Hepatocyte (in vitro differentiated cells): ENCODE measurements around the gene PACS1.

Experiments used
- EZH2 ChIP-seq: fragments of 200-600 bp; sonication (generic); IDR thresholded peaks from 2 replicates; pipeline ENCODE4 v1.6.1; 2016; ENCODE audit warnings: antibody characterized with exemption, mild to moderate bottlenecking, borderline replicate concordance
- TF ChIP-seq, protein P1 (sequence below): fragments of 200-600 bp; sonication (generic); IDR thresholded peaks from 2 replicates; pipeline ENCODE4 v1.5.1; 2016; ENCODE audit warnings: antibody characterized with exemption, mild to moderate bottlenecking; ENCODE audit not compliant: poor library complexity

GRCh38 chr11:66219846-66220565 lies 149.9 kb downstream of the PACS1 start:
- TF ChIP-seq, protein P1, sequence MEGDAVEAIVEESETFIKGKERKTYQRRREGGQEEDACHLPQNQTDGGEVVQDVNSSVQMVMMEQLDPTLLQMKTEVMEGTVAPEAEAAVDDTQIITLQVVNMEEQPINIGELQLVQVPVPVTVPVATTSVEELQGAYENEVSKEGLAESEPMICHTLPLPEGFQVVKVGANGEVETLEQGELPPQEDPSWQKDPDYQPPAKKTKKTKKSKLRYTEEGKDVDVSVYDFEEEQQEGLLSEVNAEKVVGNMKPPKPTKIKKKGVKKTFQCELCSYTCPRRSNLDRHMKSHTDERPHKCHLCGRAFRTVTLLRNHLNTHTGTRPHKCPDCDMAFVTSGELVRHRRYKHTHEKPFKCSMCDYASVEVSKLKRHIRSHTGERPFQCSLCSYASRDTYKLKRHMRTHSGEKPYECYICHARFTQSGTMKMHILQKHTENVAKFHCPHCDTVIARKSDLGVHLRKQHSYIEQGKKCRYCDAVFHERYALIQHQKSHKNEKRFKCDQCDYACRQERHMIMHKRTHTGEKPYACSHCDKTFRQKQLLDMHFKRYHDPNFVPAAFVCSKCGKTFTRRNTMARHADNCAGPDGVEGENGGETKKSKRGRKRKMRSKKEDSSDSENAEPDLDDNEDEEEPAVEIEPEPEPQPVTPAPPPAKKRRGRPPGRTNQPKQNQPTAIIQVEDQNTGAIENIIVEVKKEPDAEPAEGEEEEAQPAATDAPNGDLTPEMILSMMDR = no peak
- TF ChIP-seq EZH2 = no peak
